Loucy (cell line): Measurements from ENCODE around the gene FAM135A.

Source experiments
- CTCF ChIP-seq: fragments of 200-600 bp; sonication (generic); conservative IDR thresholded peaks from 2 replicates; pipeline ENCODE4 v1.5.1; 2014; ENCODE audit warnings: mild to moderate bottlenecking, antibody characterized with exemption, low read length
- EZH2phosphoT487 ChIP-seq: fragments of 200-600 bp; IDR thresholded peaks from 2 replicates; pipeline ENCODE4 v1.6.1; 2018; ENCODE audit warnings: antibody characterized with exemption, mild to moderate bottlenecking, moderate library complexity, borderline replicate concordance

GRCh38 chr6:70520575-70520974 lies 107.3 kb downstream of the FAM135A start:
- TF ChIP-seq CTCF (peak; percentile 58), EZH2phosphoT487 (no peak)
